SU-DHL-6 (cell line): ENCODE results near the gene HPRT1.
A peak's percentile ranks its signal among the peaks of the same experiment; 100 is the strongest.

Experiments used
- H2AFZ ChIP-seq: fragments of 200-600 bp; sonication (generic); 2 replicates; pipeline ENCODE4 v1.6.1; 2014; ENCODE audit warnings: low read depth, mild to moderate bottlenecking, moderate library complexity, mixed read lengths, antibody characterized with exemption, low read length; ENCODE audit not compliant: severe bottlenecking
- H3F3A ChIP-seq: fragments of 200-600 bp; shearing (Covaris generic); 2 replicates; pipeline ENCODE4 v1.6.0; 2016; ENCODE audit warnings: antibody characterized with exemption, mild to moderate bottlenecking; ENCODE audit not compliant: insufficient read depth
- H3K27ac ChIP-seq: fragments of 200-600 bp; sonication (generic); 2 replicates; pipeline ENCODE4 v1.5.1; 2016; ENCODE audit warnings: low read depth, mild to moderate bottlenecking, low read length, moderate library complexity, mixed read lengths
- H3K27me3 ChIP-seq: fragments of 200-600 bp; sonication (generic), shearing (Covaris generic); 2 replicates; pipeline ENCODE4 v1.6.0; 2014; ENCODE audit warnings: mild to moderate bottlenecking, low read length
- H3K36me3 ChIP-seq: fragments of 200-600 bp; sonication (generic); 2 replicates; pipeline ENCODE4 v1.6.1; 2014; ENCODE audit warnings: mild to moderate bottlenecking, low read length, mixed read lengths
- H3K4me2 ChIP-seq: fragments of 300-600, 200-600 bp; shearing (Covaris generic), sonication (generic); 2 replicates; pipeline ENCODE4 v1.6.0; 2014; ENCODE audit warnings: low read length, low read depth, mild to moderate bottlenecking; ENCODE audit not compliant: poor library complexity, severe bottlenecking
- H3K4me3 ChIP-seq: fragments of 200-600 bp; sonication (generic); 2 replicates; pipeline ENCODE4 v1.5.1; 2014; ENCODE audit warnings: antibody characterized with exemption, low read length, mild to moderate bottlenecking, mixed read lengths; ENCODE audit not compliant: insufficient read depth, poor library complexity, severe bottlenecking
- H3K79me2 ChIP-seq: fragments of 200-600 bp; sonication (generic); 2 replicates; pipeline ENCODE4 v1.6.1; 2014; ENCODE audit warnings: mild to moderate bottlenecking, low read length, moderate library complexity; ENCODE audit not compliant: insufficient read depth
- H3K9ac ChIP-seq: fragments of 200-600 bp; sonication (generic); 2 replicates; pipeline ENCODE4 v1.7.0; 2014; ENCODE audit warnings: mild to moderate bottlenecking, low read length
- H3K9me2 ChIP-seq: fragments of 200-600 bp; sonication (generic); replicated peaks from 2 replicates; pipeline ENCODE4 v1.6.1; 2014; ENCODE audit warnings: low read length; ENCODE audit not compliant: insufficient read depth
- H3K9me3 ChIP-seq: fragments of 200-600 bp; sonication (generic); 2 replicates; pipeline ENCODE4 v1.6.1; 2014; ENCODE audit warnings: low read length, mixed read lengths; ENCODE audit not compliant: insufficient read depth
- H4K20me1 ChIP-seq: fragments of 200-600 bp; sonication (generic); 2 replicates; pipeline ENCODE4 v1.6.1; 2014; ENCODE audit warnings: low read depth, mild to moderate bottlenecking, antibody characterized with exemption, low read length, moderate library complexity, mixed read lengths
- EZH2phosphoT487 ChIP-seq: fragments of 200-600 bp; sonication (generic), shearing (Covaris generic); conservative IDR thresholded peaks from 2 replicates; pipeline ENCODE4 v1.6.1; 2018; ENCODE audit warnings: mild to moderate bottlenecking, antibody characterized with exemption, low read length, moderate library complexity, mixed read lengths
- TF ChIP-seq, protein P1 (sequence below): fragments of 200-600 bp; sonication (generic); IDR thresholded peaks from one replicate; pipeline ENCODE4 v1.5.1; 2017; ENCODE audit warnings: antibody characterized with exemption, mild to moderate bottlenecking, low read length, moderate library complexity; ENCODE audit not compliant: insufficient read depth, poor library complexity, severe bottlenecking

The HPRT1 gene

DNA sequence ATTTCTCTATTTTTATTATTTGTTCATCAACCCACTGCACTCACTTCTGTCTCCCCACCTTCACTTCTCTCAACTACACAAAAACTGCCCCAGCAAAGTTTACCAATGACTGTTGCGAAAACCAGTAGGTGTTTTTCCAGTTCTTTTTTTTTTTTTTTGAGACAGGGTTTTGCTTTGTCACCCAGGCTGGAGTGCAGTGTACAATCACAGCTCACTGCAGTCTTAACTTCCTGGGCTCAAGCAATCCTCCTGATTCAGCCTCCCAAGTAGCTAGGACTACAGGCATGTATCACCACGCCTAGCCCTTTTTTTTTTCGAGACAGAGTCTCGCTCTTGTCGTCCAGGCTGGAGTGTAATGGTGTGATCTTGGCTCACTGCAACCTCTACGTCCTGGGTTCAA is 24.1 kb upstream of the HPRT1 start:
- Histone ChIP-seq H3K36me3 (no peaks in the 10 kb centered on the region), H3K79me2 (no peaks in the 10 kb centered on the region), H2AFZ (no peak overlapping the region), H3K4me3 (no peak overlapping the region), H3K4me2 (no peak overlapping the region), H3F3A (no peaks in the 10 kb centered on the region), H3K9me2 (no peaks in the 10 kb centered on the region), H3K9ac (no peak overlapping the region), H3K9me3 (no peaks in the 10 kb centered on the region), H3K27ac (no peak overlapping the region), H4K20me1 (no peaks in the 10 kb centered on the region), H3K27me3 (no peaks in the 10 kb centered on the region)
- no peak for TF ChIP-seq EZH2phosphoT487
- TF ChIP-seq, protein P1, sequence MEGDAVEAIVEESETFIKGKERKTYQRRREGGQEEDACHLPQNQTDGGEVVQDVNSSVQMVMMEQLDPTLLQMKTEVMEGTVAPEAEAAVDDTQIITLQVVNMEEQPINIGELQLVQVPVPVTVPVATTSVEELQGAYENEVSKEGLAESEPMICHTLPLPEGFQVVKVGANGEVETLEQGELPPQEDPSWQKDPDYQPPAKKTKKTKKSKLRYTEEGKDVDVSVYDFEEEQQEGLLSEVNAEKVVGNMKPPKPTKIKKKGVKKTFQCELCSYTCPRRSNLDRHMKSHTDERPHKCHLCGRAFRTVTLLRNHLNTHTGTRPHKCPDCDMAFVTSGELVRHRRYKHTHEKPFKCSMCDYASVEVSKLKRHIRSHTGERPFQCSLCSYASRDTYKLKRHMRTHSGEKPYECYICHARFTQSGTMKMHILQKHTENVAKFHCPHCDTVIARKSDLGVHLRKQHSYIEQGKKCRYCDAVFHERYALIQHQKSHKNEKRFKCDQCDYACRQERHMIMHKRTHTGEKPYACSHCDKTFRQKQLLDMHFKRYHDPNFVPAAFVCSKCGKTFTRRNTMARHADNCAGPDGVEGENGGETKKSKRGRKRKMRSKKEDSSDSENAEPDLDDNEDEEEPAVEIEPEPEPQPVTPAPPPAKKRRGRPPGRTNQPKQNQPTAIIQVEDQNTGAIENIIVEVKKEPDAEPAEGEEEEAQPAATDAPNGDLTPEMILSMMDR, result no peak

- Histone ChIP-seq H3K9me2 (no peaks in the 10 kb centered on the region), H2AFZ (no peak overlapping the region), H3K4me3 (no peak overlapping the region), H3K9me3 (no peaks in the 10 kb centered on the region), H4K20me1 (no peaks in the 10 kb centered on the region), H3K9ac (no peak overlapping the region), H3K27ac (peak overlapping the region; percentile 56), H3F3A (no peaks in the 10 kb centered on the region), H3K36me3 (no peaks in the 10 kb centered on the region), H3K4me2 (no peak overlapping the region), H3K27me3 (no peaks in the 10 kb centered on the region), H3K79me2 (no peaks in the 10 kb centered on the region)
- TF ChIP-seq, protein P1, result no peak
- no peak for TF ChIP-seq EZH2phosphoT487
These were observed 16.9 kb upstream of the HPRT1 start for GRCh38 chrX:134443020-134443419.

DNA sequence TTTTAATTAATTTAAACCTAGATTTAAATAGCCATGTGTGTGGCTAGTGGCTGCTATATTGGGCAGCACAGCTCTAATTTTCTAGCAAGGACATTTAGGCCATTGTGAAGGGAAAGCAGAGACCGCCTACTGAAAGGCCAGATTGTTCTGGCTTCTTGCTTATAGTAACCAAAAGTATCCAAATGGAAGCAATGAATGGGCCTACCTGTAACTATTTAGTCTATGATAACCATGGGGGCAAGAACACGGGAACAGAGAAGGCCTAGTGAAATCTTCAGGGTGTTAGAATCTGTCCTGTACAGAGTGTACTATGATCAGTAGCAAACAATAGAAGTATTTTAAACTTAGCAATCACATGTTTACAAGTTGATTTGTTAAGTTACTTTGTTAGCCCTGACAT is 16.5 kb upstream of the HPRT1 start:
- Histone ChIP-seq H3K9me3 (no peaks in the 10 kb centered on the region), H3K27me3 (no peaks in the 10 kb centered on the region), H3K36me3 (no peaks in the 10 kb centered on the region), H3K27ac (peak overlapping the region; percentile 56), H3K4me2 (no peak overlapping the region), H3K4me3 (no peak overlapping the region), H4K20me1 (no peaks in the 10 kb centered on the region), H3K9ac (no peak overlapping the region), H3K9me2 (no peaks in the 10 kb centered on the region), H3K79me2 (no peaks in the 10 kb centered on the region), H2AFZ (no peak overlapping the region), H3F3A (no peaks in the 10 kb centered on the region)
- TF ChIP-seq EZH2phosphoT487, result no peak
- TF ChIP-seq, protein P1, result no peak
